ENCODE results near the gene TYMP.
A peak's percentile ranks its signal among the peaks of the same experiment; 100 is the strongest.

The TYMP gene

DNA sequence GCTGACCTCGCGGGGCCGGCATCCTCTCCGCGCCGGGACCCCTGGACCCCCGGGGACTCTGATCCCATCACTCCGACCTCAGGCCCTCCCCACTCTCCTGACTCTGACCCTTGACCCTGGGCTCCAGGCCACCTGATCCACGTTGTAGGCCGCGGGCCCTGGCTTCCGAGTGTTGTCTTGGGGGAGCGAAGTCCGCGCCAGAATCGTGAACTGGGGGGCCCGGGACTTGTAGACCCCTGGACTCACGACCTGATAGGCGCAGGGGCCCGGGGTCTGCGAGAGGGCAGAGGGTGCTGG is 716 bp upstream of the TYMP start:
- peak overlapping the region; percentile 59 for H3K27ac ChIP-seq (ENCODE audit: low read depth, low read length, poor library complexity, severe bottlenecking)
- H3K9me2 ChIP-seq (ENCODE audit: low read depth, low read length), result no peaks in the 10 kb centered on the region
- H3K36me3 ChIP-seq (ENCODE audit: insufficient read depth, low read length), result no peaks in the 10 kb centered on the region
- H2AFZ ChIP-seq (ENCODE audit: low read length), result no peak overlapping the region
- no peaks in the 10 kb centered on the region for H3K27me3 ChIP-seq (ENCODE audit: insufficient read depth, low read length)
- H4K20me1 ChIP-seq (ENCODE audit: insufficient read depth, low read length), result no peaks in the 10 kb centered on the region
- H3F3A ChIP-seq (ENCODE audit: insufficient read depth, low read length), result peaks cover 4% of the 10 kb centered on the region; the same call in 1 of the 2 replicates
- peak overlapping the region; percentile 85 for H3K4me2 ChIP-seq (ENCODE audit: low read length)
- TF ChIP-seq EZH2 (IDR thresholded peaks at IDR 0.05; ENCODE audit: borderline replicate concordance, low read length), result no peak
- peak overlapping the region; percentile 80 for H3K4me3 ChIP-seq (ENCODE audit: low read depth, low read length, poor library complexity, severe bottlenecking)
- peaks cover 63% of the 10 kb centered on the region for H3K4me1 ChIP-seq (ENCODE audit: insufficient read depth, low read length, severe bottlenecking)
- H3K9ac ChIP-seq (ENCODE audit: low read length), result peak overlapping the region; percentile 83
- H3K79me2 ChIP-seq (ENCODE audit: insufficient read depth, low read length), result no peaks in the 10 kb centered on the region
- H3K9me3 ChIP-seq (ENCODE audit: low read length), result no peaks in the 10 kb centered on the region

GRCh38 chr22:50529416-50529896 is 356 bp downstream of the TYMP start:
- Histone ChIP-seq H3K9me2 (ENCODE audit: low read depth, low read length) (no peaks in the 10 kb centered on the region), H3K4me2 (ENCODE audit: low read length) (peak overlapping the region; percentile 85), H3K27ac (ENCODE audit: low read depth, low read length, poor library complexity, severe bottlenecking) (no peak overlapping the region), H3K9ac (ENCODE audit: low read length) (peak overlapping the region; percentile 83), H3F3A (ENCODE audit: insufficient read depth, low read length) (peaks cover 4% of the 10 kb centered on the region; the same call in 1 of the 2 replicates), H3K27me3 (ENCODE audit: insufficient read depth, low read length) (no peaks in the 10 kb centered on the region), H3K9me3 (ENCODE audit: low read length) (no peaks in the 10 kb centered on the region), H3K79me2 (ENCODE audit: insufficient read depth, low read length) (no peaks in the 10 kb centered on the region), H3K36me3 (ENCODE audit: insufficient read depth, low read length) (peaks cover 6% of the 10 kb centered on the region; the same call in 1 of the 2 replicates), H3K4me1 (ENCODE audit: insufficient read depth, low read length, severe bottlenecking) (peaks cover 60% of the 10 kb centered on the region), H4K20me1 (ENCODE audit: insufficient read depth, low read length) (no peaks in the 10 kb centered on the region), H3K4me3 (ENCODE audit: low read depth, low read length, poor library complexity, severe bottlenecking) (peak overlapping the region; percentile 80), H2AFZ (ENCODE audit: low read length) (no peak overlapping the region)
- TF ChIP-seq, protein P1, sequence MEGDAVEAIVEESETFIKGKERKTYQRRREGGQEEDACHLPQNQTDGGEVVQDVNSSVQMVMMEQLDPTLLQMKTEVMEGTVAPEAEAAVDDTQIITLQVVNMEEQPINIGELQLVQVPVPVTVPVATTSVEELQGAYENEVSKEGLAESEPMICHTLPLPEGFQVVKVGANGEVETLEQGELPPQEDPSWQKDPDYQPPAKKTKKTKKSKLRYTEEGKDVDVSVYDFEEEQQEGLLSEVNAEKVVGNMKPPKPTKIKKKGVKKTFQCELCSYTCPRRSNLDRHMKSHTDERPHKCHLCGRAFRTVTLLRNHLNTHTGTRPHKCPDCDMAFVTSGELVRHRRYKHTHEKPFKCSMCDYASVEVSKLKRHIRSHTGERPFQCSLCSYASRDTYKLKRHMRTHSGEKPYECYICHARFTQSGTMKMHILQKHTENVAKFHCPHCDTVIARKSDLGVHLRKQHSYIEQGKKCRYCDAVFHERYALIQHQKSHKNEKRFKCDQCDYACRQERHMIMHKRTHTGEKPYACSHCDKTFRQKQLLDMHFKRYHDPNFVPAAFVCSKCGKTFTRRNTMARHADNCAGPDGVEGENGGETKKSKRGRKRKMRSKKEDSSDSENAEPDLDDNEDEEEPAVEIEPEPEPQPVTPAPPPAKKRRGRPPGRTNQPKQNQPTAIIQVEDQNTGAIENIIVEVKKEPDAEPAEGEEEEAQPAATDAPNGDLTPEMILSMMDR (IDR thresholded peaks at IDR 0.05; ENCODE audit: low read length), result no peak
- TF ChIP-seq EZH2 (IDR thresholded peaks at IDR 0.05; ENCODE audit: borderline replicate concordance, low read length), result no peak

GRCh38 chr22:50528682-50529415 is 963 bp downstream of the TYMP start:
- Histone ChIP-seq H3K4me2 (ENCODE audit: low read length) (peak overlapping the region; percentile 85; the same call in 1 of the 2 replicates), H3K9ac (ENCODE audit: low read length) (no peak overlapping the region), H3K36me3 (ENCODE audit: insufficient read depth, low read length) (peaks cover 10% of the 10 kb centered on the region; the same call in 1 of the 2 replicates), H4K20me1 (ENCODE audit: insufficient read depth, low read length) (no peaks in the 10 kb centered on the region), H3K9me2 (ENCODE audit: low read depth, low read length) (no peaks in the 10 kb centered on the region), H2AFZ (ENCODE audit: low read length) (no peak overlapping the region), H3K4me3 (ENCODE audit: low read depth, low read length, poor library complexity, severe bottlenecking) (peak overlapping the region; percentile 80), H3K9me3 (ENCODE audit: low read length) (no peaks in the 10 kb centered on the region), H3F3A (ENCODE audit: insufficient read depth, low read length) (peaks cover 4% of the 10 kb centered on the region; the same call in 1 of the 2 replicates), H3K27ac (ENCODE audit: low read depth, low read length, poor library complexity, severe bottlenecking) (no peak overlapping the region), H3K4me1 (ENCODE audit: insufficient read depth, low read length, severe bottlenecking) (peaks cover 60% of the 10 kb centered on the region), H3K79me2 (ENCODE audit: insufficient read depth, low read length) (no peaks in the 10 kb centered on the region), H3K27me3 (ENCODE audit: insufficient read depth, low read length) (no peaks in the 10 kb centered on the region)
- TF ChIP-seq EZH2 (IDR thresholded peaks at IDR 0.05; ENCODE audit: borderline replicate concordance, low read length), result no peak
- TF ChIP-seq, protein P1 (IDR thresholded peaks at IDR 0.05; ENCODE audit: low read length), result no peak

Measured in OCI-LY1 (cell line).